ENCODE measurements around the gene DDX39A. TPM values are rescaled to one million over a fixed set of nuclear protein-coding genes. Genes with fewer than 3 reads are reported as not detected.
A peak's percentile ranks its signal among the peaks of the same experiment; 100 is the strongest.

Gene DDX39A
- total and polyA plus RNA-seq, 2 of the 8 experiments (the other 6 are each of a cell fraction or from before 2014, with no cell fraction given): 139 TPM

- no peaks in the 10 kb centered on the region for H3K9me3 ChIP-seq (ENCODE audit: insufficient read depth in 2 of 2, low read depth in 1 of 2, low read length in 1 of 2)
- H3K14ac ChIP-seq (ENCODE audit: insufficient read length): no peak overlapping the region
- H3K27me3 ChIP-seq (replicated peaks in 1 of 4; ENCODE audit: control insufficient read depth in 3 of 4, extremely low read depth in 1 of 4, insufficient read depth in 3 of 4, low read length in 3 of 4): no peaks in the 10 kb centered on the region
- H4K5ac ChIP-seq (ENCODE audit: insufficient read length, low read depth, low read length): no peak overlapping the region
- DNase-seq (ENCODE audit: low read depth in 1 of 2, low spot score in 2 of 2) (no peak), FAIRE-seq (no peak)
- H3K23me2 ChIP-seq (ENCODE audit: low read depth, low read length): no peaks in the 10 kb centered on the region
- no peak overlapping the region for H2BK20ac ChIP-seq (ENCODE audit: low read length)
- no peak overlapping the region for H3K56ac ChIP-seq (replicated peaks; ENCODE audit: insufficient read length, low read depth, low read length)
- ChIA-PET CTCF (ENCODE audit: partially characterized antibody) (interaction anchor here (1.0 kb wide), 1 partner anchor 171 kb away, joined by 4 read pairs; no protein-coding TSS in a partner anchor), POLR2A (ENCODE audit: partially characterized antibody) (no interaction called here)
- 84% methylated on average over 19 of the region's 19 CpGs; no CpG with 5 or more reads in 1 of the 2 experiments for WGBS, 2 experiments (ENCODE audit: extremely low coverage in 1 of 2, insufficient coverage in 1 of 2, insufficient read length in 1 of 2, insufficient replicate concordance in 2 of 2, low coverage in 1 of 2, low lambda C conversion rate in 2 of 2, missing lambda C conversion rate in 1 of 2)
- peaks cover 0 to 6% (median 2%) of the 10 kb centered on the region in 4 experiments; a peak in 4 of 7 replicates for H3K4me1 ChIP-seq (replicated peaks in 1 of 4; ENCODE audit: control insufficient read depth in 3 of 4, insufficient read depth in 4 of 4, low read length in 3 of 4)
- no peak overlapping the region for H2BK12ac ChIP-seq (ENCODE audit: low read depth, low read length)
- H3K79me2 ChIP-seq (ENCODE audit: control insufficient read depth in 1 of 2, insufficient read depth in 2 of 2, low read length in 2 of 2): no peaks in the 10 kb centered on the region
- H3K36me3 ChIP-seq (ENCODE audit: control insufficient read depth in 2 of 4, insufficient read depth in 4 of 4, low read length in 3 of 4): no peaks in the 10 kb centered on the region
- no peak overlapping the region for H2BK120ac ChIP-seq (replicated peaks; ENCODE audit: low read depth, low read length)
- H3K18ac ChIP-seq (ENCODE audit: extremely low read depth, low read length): no peak overlapping the region
- no peaks in the 10 kb centered on the region for H4K20me1 ChIP-seq (replicated peaks in 1 of 2; ENCODE audit: control insufficient read depth in 1 of 2, insufficient read depth in 2 of 2, low read length in 2 of 2)
- no peak overlapping the region for H2BK15ac ChIP-seq (ENCODE audit: low read length)
- H4K8ac ChIP-seq (ENCODE audit: extremely low read depth, insufficient read depth, low read length): peak overlapping the region; percentile 43
- H3K79me1 ChIP-seq (ENCODE audit: low read depth, low read length): no peaks in the 10 kb centered on the region
- H3K27ac ChIP-seq (ENCODE audit: low read depth, low read length): no peak overlapping the region
- H3K23ac ChIP-seq (ENCODE audit: insufficient read length): no peak overlapping the region
- no peak overlapping the region for H3K4ac ChIP-seq (replicated peaks; ENCODE audit: insufficient read length, low read depth, low read length)
- no peak overlapping the region for H4K91ac ChIP-seq (replicated peaks; ENCODE audit: insufficient read length, low read length)
- H2AK5ac ChIP-seq (ENCODE audit: low read depth, low read length): no peak overlapping the region
- no peak overlapping the region for H2BK5ac ChIP-seq (ENCODE audit: low read depth, low read length)
- H3K4me3 ChIP-seq (ENCODE audit: extremely low read depth in 1 of 4, insufficient read depth in 2 of 4, low read depth in 3 of 4, low read length in 4 of 4): no peak overlapping the region
- H3K9ac ChIP-seq (replicated peaks in 1 of 4; ENCODE audit: extremely low read depth in 1 of 4, low read depth in 3 of 4, low read length in 3 of 4): no peak overlapping the region
- H2AFZ ChIP-seq (ENCODE audit: low read length): no peak overlapping the region
- no peak overlapping the region for H3K4me2 ChIP-seq (ENCODE audit: insufficient read depth in 1 of 2, low read depth in 2 of 2, low read length in 2 of 2)
- TF ChIP-seq, protein P1, sequence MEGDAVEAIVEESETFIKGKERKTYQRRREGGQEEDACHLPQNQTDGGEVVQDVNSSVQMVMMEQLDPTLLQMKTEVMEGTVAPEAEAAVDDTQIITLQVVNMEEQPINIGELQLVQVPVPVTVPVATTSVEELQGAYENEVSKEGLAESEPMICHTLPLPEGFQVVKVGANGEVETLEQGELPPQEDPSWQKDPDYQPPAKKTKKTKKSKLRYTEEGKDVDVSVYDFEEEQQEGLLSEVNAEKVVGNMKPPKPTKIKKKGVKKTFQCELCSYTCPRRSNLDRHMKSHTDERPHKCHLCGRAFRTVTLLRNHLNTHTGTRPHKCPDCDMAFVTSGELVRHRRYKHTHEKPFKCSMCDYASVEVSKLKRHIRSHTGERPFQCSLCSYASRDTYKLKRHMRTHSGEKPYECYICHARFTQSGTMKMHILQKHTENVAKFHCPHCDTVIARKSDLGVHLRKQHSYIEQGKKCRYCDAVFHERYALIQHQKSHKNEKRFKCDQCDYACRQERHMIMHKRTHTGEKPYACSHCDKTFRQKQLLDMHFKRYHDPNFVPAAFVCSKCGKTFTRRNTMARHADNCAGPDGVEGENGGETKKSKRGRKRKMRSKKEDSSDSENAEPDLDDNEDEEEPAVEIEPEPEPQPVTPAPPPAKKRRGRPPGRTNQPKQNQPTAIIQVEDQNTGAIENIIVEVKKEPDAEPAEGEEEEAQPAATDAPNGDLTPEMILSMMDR (IDR thresholded peaks at IDR 0.05; ENCODE audit: control extremely low read depth in 1 of 3, insufficient read depth in 1 of 3, low read depth in 1 of 3, low read length in 3 of 3): no peak
- TF ChIP-seq TCF12 (IDR thresholded peaks at IDR 0.05; ENCODE audit: low read depth, low read length) (no peak), KDM1A (IDR thresholded peaks at IDR 0.05; ENCODE audit: borderline replicate concordance, low read length) (no peak), JUND (IDR thresholded peaks at IDR 0.05; ENCODE audit: low read length) (no peak), SP1 (IDR thresholded peaks at IDR 0.05; ENCODE audit: low read depth, low read length) (no peak), SIN3A (conservative IDR thresholded peaks at IDR 0.05 in 1 of 2, IDR thresholded peaks at IDR 0.05 in 1 of 2; ENCODE audit: low read depth in 1 of 2, low read length in 2 of 2) (no peak), SP4 (IDR thresholded peaks at IDR 0.05; ENCODE audit: low read length) (no peak), SUZ12 (IDR thresholded peaks at IDR 0.05; ENCODE audit: low read length) (no peak), EZH2 (IDR thresholded peaks at IDR 0.05; ENCODE audit: low read depth, low read length, severe bottlenecking) (no peak)
Measured at GRCh38 chr19:14369399-14370168, 49.6 kb downstream of the DDX39A start.

Measured in H1 (cell line).